ENCODE data around the gene FAM83D.
"Not testable (repeated sequence)": the region's sequence is repeated elsewhere in the genome, so short reads cannot be mapped to it uniquely, and the experiment has no call there.

Gene FAM83D

DNA sequence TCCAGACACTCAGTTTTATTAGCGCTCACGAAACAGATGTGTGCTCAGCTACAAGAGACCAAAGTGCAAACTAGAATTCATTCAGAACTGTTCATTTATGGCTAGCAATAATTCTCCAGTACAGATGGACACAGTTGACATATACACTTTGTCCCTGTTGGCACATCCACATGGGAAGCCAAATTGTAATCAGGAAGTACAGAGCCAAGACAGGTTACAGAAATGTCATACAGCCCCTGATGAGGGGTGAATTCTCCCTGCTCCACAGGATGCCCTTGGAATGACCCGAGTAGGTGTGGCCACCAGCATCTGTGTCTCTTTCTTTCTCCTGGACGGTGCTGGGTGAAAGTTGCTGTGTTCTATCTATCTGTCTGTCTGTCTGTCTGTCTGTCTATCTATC is 43.5 kb downstream of the FAM83D start:
- DNase-seq, result no peak

DNA sequence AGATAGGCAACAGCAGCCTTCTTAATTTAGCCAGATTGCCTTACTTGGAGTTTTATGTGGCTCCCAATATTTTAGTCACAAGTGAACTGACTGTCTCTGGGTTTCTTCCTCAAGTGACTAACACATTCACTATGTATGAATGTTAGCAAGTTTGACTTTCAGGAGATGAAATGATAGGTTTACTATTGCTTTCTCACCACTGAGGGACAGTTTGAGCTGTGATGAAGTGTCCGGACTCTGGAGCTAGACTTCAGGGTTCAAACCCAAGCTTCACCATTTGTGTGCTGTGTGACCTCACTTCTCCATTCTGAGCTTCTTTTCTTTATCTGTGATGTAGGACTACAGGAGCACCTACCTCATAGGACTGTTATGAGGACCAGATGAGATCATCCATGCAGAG is 44.1 kb downstream of the FAM83D start:
- DNase-seq, result no peak

DNA sequence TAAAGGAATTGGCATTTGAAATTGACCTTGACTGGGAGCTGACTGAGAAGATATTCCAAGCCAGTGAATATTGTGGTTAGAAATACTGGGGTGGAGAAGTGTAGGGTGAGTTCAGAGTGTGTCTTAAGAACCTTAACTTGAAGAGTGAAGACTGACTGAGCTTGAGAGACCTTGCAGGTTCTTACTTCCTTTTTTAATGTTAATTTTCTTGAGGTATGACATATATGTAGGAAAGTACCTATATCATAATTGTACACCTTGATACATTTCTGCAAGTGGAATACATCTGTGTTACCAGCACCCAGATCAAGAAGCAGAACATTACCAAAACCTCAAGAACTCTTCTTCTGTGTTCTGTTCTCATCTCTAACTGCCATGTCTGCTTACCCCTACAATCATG is 46.9 kb downstream of the FAM83D start:
- DNase-seq, result no peak

DNA sequence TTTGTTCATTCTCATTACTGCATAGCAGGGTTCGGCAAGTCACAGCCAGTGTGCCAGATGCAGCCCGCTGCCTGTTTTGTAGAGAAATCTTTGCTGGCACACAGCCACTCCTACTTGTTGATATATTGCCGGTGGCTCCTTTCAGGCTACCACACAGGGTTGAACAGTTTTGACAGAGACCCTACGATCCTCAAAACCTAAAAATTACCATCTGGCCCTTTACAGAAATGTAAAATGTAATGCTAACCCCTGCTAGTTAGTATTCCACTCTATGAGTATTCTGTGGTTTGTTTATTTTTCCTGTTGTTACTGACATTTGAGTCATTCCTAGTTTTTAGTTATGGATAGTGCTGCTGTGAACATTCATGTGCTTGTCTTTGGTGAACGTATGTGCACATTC is 47.4 kb downstream of the FAM83D start:
- no peak for DNase-seq

DNA sequence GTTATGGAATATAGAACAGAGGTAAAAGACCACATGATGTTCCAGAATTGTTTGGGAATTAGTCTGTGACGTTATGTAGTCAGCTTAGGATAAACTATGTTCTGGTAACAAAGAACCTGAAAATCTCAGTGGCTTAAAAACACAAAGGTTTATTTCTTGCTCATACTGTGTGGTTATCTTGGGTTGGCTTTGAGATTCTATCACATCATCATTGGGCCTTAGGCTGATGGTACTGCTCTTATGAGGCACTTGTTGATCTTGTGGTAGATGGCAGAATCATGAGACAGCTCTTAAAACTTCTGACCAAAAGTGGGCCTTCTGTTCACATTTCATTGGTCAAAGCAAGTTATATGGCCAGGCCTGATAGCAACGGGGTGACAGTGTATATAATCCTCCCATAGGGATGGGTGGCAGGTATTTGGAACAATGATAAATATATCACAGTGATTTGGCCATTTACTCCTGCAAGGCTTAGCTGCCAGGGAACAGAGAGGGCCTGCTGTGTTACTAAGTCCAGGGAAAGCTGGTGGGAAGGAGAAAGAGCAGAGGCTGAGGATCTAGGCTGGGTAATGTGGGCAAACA is 49.4 kb downstream of the FAM83D start:
- DNase-seq, result no peak

DNA sequence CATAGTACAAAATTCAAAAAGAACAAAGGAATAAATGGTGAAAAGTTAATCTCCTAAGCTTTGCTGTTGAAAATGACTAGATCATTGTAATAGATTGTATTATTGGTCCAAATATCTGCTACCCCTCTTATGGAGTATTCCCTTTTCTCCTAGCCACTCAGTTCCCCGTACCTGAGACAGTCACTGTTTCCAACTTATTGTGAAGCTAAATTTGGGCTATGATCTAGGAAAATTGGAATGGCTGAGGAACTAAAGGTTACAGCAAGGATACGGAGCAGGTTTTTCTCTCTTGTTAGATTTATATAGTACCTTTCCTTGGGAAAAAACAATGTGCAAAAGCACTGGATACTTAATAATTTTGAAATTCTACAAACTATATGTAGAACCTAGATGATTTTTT is 53.2 kb downstream of the FAM83D start:
- DNase-seq, result no peak

DNA sequence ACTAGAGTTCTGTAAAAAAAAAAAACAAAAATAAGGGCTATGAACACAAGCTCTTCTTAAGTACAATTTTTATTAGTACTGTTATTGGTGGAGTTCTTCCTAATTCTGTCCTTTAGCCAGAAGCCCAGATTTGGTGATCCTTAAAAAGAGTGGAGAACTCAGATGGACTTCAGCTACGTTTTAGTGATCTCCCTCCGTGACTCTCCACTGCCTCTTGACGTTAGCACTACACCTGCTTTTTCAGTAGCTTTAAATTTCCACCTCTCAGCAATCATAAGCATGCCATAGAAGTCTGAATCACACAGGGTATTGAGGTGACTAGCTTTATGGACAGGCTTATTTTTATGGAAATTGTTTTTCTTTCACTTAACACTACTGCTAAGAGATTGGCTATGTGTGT is 53.6 kb downstream of the FAM83D start:
- no peak for DNase-seq

DNA sequence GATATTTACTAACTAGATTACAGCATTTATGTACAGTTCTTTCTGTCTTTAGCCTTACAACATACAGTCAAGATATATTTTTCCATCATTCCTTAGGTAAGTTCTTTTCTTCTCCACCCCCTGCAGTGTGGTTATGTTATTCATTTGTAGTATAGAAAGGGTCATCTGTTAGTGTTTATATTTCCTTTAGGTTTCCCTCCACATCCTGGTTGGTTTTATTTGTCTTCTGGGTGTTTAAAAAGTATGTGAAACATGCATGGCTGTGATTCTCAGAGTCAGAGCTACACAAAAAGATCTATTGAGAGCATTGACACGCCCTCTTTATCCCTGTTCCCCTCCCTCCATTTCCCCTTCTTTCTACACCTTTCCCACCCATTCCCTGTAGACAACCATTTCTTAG is 56.1 kb downstream of the FAM83D start:
- no peak for DNase-seq

DNA sequence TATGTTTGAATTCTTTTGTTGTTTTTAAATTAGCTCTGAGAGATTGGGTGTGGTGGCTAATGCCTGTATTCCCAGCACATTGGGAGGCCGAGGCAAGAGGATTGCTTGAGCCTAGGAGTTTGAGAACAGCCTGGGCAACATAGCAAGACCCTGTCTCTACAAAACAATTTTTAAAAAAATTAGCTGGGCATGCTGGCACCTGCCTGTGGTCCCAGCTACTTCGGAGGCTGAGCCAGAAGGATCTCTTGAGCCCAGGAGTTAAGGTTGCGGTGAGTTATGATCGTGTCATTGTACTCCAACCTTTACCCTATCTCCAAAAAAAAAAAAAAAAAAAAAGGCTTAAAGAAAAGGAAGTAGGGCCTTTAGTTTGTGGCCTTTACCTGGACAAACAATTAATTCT is 58.8 kb downstream of the FAM83D start:
- no peak for DNase-seq

DNA sequence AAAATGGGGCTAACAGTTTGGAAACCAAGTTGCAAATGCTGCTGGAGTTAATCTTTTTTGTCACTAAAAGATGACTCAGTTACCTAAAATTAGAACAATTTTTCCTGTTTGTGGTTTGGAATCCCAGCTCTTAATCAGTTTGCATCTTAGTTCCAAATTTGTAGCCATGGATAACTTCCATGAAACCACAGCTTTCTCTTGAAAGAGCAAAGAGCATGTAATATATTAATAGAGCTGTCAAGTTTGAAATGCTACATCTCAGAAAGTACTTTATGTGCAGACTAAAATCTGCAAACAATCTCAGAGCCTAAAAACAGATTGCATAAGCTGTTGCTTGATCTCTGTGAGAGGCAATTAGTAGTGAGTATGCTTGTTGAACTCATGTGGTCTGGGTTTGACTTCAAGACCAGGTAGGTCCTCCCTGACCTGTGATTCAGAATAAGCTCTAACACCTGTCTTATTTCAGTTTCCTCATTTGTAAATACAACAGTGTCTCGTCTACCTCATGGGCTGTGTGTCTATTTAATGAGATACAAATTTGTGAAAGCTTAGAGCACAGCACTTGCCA is 59.5 kb downstream of the FAM83D start:
- DNase-seq, result no peak

DNA sequence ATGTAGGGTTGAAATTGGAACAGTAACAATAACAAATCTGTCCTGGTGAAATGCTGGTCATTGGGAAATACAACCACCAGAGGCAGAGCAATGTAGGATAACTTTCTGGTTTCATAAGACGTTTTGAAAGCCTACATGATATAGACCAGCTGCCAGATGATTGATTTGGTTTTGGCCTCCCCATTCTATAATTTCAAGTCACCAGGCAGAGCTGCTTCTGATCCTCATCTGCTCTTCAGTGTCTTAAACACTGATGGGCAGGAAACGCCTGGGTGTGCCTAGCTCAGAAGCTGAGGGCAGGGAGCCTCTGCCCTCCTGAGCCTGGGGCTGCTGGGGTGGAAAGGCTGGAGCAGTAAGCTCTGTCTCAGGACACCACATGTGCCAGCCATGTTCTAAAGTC is 60.4 kb downstream of the FAM83D start:
- DNase-seq, result no peak

DNA sequence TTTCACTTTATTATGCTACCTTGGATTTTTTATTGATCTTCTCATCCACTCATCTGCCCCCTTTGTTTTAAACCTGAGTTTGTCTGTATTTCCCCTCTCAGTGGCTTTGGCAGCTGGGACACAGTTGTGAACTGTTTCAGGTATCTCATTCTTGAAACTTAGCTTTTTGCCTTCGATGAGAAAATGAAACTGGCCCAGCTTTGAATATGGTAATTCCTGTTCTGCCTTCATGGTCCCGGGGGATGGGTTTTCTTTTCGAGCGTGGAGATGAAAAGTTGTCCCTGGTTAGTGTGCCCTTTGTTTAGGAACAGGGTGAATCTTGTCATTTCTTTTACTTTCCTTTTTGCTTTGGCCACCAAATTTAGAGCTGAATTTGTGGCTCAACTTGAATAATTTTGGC is 61.6 kb downstream of the FAM83D start:
- no peak for DNase-seq

DNA sequence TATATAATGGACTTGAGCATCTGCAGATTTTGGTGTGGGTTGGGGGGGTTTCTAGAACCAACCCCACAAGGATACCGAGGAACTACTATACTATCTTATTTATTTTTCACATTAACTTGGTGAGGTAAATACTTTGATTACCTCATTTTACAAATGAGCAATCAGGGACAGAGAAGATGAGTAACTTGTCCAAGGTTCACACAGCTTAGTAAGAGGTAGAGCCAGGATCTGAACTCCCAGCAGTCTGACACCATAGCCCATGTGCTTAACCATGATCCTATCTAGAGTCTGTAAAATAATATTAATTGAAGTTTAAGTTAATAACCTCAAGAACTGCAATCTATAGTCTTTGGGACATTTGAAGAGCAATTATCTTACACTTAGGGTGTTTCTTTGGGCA is 64.5 kb downstream of the FAM83D start:
- DNase-seq, result no peak

DNA sequence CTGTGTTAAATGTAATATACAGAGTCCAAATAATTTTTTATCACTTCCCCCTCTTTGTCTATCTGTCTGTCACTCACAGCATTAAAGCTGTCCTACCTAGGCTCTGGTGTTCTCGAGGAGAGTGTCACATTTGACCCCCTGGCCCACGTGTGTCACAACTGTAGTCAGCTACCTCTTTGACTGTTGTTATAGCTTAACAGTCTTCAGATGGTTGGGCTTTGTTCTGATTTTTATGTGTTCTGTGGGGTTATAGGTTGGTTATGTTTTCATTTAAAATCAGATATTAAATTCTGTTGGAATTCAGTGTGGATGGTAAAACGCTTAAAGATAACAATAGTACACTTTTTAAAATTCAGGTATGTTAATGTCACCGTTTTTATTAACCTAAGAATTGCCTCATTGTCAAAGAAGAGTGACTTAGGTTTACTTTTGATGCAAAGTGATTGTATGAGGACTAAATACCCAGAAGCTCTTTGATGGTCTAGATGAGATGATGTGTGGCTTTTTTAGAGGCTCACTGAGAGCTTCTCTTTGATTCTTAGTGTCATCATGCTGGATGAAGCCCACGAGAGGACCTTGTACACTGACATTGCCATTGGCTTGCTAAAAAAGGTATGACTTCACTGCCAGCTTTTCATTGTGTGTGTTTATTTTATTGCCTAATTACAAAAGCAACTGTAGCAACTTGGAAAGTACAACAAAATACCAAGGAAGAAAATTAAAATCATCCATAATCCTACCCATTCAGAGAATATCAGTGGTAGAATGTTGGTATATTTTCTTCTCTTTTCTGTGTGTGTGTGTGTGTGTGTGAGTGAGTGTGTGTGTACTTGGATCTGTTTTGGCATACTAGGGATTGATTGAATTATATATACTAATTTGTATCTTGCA is 65.8 kb downstream of the FAM83D start:
- no peak for DNase-seq

DNA sequence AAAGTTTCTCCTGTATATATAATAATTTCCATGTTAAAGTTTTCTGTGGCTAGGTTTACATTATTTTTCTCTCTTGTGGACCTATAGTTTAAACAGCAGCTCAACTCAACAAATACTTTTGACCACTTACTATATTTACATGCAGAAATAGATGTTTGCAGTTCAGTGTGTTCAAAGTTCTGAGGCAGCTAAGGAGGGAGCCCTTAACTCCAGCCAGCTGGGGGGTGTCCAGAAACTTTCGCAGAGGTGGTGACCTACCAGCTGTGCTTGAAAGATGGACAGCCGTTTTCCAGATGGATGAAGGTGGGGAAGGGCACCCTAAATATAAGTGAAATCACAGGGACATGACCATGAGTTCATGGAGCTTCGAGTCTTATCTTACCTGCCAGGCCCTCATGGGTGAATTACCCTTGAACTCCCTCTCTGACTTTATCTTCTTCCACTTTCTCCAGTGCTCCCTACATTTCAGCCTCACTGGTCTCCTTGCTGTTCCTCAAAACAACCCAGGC is 69.4 kb downstream of the FAM83D start:
- no peak for DNase-seq

DNA sequence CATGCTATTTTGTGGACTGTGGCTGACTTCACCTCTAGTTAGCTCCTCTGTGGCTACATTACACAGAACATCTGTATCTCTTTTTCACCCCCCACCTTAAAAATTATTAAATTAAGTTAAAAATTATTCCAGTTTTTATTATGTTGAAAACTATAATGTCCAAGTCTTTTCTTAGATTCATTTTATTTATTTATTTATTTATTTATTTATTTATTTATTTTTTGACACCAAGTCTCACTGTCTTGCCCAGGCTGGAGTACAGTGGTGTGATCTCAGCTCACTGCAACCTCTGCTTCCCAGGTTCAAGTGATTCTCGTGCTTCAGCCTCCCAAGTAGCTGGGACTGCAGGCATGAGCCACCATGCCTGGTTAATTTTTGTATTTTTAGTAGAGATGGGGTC is 70.6 kb downstream of the FAM83D start:
- DNase-seq, result not testable (repeated sequence)

DNA sequence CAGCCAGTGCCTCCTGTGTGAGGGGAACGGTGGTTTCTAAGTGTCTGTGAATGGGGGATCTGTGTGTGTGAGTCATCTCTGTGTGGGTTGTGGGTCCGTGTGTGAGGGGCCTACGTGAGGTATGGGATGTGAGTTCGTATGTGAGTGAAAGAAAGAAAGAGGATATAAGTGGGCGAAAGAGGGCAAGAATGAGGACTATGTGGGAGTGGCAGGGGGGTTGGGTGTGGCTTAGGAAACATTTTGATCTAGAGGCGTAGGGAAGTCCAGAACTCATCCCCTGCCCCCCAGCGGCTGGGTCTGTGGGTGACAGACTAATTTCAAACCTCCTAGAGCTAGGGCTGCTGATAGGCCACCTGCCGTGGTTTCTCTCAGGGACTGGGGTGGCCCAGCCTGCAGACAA is 71.4 kb downstream of the FAM83D start:
- peak; percentile 80 for DNase-seq

DNA sequence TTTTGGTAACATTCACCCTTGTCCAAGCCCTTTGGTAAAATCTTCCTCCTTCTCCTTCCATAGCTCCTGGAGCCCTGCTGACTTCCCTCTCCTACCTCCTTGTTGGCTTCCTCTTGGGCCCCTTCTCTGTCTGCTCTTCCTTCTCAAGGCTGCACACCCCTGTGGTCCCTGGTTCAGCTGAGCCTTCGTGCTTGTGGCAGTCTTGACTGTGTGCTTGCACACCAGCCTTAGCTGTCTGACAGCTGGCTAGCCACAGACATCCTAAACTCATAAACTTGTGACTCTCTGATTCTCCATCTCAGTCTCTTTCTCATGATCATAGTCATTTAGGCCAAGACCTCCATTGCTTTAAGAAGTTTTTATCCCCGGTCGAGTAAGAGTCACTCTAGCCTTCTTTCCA is 73.0 kb downstream of the FAM83D start:
- DNase-seq, result no peak

DNA sequence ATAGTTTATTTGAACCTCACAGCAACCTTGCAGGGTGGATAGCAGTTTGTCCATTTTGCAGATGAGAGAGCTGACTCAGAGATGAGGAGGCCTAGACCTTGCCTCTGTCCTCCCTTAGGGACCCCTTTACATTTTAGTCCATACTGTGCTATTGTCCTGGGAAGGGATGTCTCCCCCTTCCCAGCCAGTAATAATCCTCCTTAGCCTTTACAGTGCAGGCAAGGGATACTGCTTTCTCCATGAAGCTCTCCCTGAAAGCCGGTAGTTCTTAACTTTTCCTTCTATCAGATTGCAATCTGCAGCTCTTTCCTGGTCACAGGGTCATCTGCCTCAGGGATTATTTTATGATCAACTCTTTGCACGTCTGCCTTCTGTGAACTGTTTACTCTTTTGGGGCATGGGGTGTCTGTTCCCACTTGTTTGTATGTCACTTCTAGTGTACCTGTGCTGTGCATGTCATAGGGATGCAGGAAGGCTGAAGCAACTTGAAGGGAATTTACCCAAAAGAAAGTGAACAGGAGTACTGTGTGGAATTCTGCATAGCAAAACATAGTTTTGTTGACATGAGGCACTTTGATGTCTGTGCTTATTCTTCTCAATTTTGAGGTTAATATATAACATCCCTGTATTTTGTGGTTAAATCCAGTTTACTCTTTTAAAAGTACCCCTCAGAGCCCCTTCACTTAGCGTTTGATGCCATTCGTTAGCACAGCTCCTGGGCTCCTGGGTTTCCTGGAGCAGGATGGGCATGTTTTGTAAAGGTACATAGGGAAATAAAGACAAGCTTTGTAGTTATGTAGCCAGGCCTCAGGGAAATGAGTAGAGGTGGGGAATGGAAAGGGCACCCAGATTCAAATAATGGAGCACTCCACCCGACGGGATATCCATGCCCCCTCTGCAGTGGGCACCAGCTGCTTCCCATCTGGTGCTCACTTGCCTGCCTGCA is 74.0 kb downstream of the FAM83D start:
- DNase-seq, result no peak
